ENCODE measurements around the gene ACTR3C.

ACTR3C gene

GRCh38 chr7:150322833-150323681 lies at the start of gene ACTR3C, which contains the start of gene LRRC61:
ACTR3C (minus strand) TSS chr7:150323545; CDS start chr7:150295296, 28,249 bp downstream.
LRRC61 (plus strand) TSS chr7:150323355; CDS start chr7:150336862, 13,507 bp downstream.
- TF ChIP-seq CTCF (IDR thresholded peaks at IDR 0.05; ENCODE audit: control insufficient read depth, insufficient read depth, low read depth, low read length, missing control alignments), result no peak
- H3K4me3 ChIP-seq (ENCODE audit: control insufficient read depth, low read depth, low read length), result no peak within 1 kb of the TSS
- no peak for DNase-seq (ENCODE audit: low read depth)

GRCh38 chr7:150372271-150373048 lies 49.1 kb upstream of the ACTR3C start:
- no peak for TF ChIP-seq CTCF (IDR thresholded peaks at IDR 0.05; ENCODE audit: control insufficient read depth, insufficient read depth, low read depth, low read length, missing control alignments)
- H3K4me3 ChIP-seq (ENCODE audit: control insufficient read depth, low read depth, low read length), result no peak overlapping the region
- DNase-seq (ENCODE audit: low read depth), result no peak

DNA sequence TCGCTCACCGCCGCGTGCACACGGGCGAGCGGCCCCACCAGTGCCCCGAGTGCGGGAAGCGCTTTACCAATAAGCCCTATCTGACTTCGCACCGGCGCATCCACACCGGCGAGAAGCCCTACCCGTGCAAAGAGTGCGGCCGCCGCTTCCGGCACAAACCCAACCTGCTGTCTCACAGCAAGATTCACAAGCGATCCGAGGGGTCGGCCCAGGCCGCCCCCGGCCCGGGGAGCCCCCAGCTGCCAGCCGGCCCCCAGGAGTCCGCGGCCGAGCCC lies 48.6 kb upstream of the ACTR3C start:
- H3K4me3 ChIP-seq (ENCODE audit: control insufficient read depth, low read depth, low read length), result no peak overlapping the region
- TF ChIP-seq CTCF (IDR thresholded peaks at IDR 0.05; ENCODE audit: control insufficient read depth, insufficient read depth, low read depth, low read length, missing control alignments), result no peak
- DNase-seq (ENCODE audit: low read depth), result no peak

DNA sequence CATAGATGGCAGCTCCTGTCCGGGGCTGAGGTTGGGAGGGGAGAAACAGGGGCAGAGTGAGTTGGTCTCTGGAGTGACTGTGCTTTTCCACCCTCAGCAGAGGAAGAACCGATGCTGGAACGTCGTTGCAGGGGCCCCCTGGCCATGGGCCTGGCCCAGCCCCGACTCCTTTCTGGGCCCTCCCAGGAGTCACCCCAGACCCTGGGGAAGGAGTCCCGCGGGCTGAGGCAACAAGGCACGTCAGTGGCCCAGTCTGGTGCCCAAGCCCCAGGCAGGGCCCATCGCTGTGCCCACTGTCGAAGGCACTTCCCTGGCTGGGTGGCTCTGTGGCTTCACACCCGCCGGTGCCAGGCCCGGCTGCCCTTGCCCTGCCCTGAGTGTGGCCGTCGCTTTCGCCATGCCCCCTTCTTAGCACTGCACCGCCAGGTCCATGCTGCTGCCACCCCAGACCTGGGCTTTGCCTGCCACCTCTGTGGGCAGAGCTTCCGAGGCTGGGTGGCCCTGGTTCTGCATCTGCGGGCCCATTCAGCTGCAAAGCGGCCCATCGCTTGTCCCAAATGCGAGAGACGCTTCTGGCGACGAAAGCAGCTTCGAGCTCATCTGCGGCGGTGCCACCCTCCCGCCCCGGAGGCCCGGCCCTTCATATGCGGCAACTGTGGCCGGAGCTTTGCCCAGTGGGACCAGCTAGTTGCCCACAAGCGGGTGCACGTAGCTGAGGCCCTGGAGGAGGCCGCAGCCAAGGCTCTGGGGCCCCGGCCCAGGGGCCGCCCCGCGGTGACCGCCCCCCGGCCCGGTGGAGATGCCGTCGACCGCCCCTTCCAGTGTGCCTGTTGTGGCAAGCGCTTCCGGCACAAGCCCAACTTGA lies 48.0 kb upstream of the ACTR3C start:
- H3K4me3 ChIP-seq (ENCODE audit: control insufficient read depth, low read depth, low read length), result no peak overlapping the region
- DNase-seq (ENCODE audit: low read depth), result no peak
- TF ChIP-seq CTCF (IDR thresholded peaks at IDR 0.05; ENCODE audit: control insufficient read depth, insufficient read depth, low read depth, low read length, missing control alignments), result no peak

- H3K4me3 ChIP-seq (ENCODE audit: control insufficient read depth, low read depth, low read length), result no peak overlapping the region
- no peak for DNase-seq (ENCODE audit: low read depth)
- TF ChIP-seq CTCF (IDR thresholded peaks at IDR 0.05; ENCODE audit: control insufficient read depth, insufficient read depth, low read depth, low read length, missing control alignments), result no peak
These were observed 47.3 kb upstream of the ACTR3C start for GRCh38 chr7:150370612-150371071.
